Esophagus squamous epithelium (tissue), 5 donors: ENCODE data around the gene NDST1. TPM values are rescaled to one million over a fixed set of nuclear protein-coding genes. Genes with fewer than 3 reads are reported as not detected.

ENCODE experiments used
- DNase-seq: peaks from one replicate; lab custom pipeline; 2025; lab: John Stamatoyannopoulos, UW
- H3K27ac ChIP-seq, 4 donors: fragments of 200-600 bp; sonication (generic); one replicate each; pipeline ENCODE4 v1.5.1; 2016 to 2019; ENCODE audit warnings: mild to moderate bottlenecking in 1 of 4
- H3K27me3 ChIP-seq, 4 donors: fragments of 200-600 bp; sonication (generic); 1 replicate in 3 of 4; 2 replicates in 1 of 4; pipeline versions ENCODE4 v1.5.1 to v1.6.0; 2017 to 2021; ENCODE audit warnings: antibody characterized with exemption in 1 of 4
- H3K36me3 ChIP-seq, 3 donors: fragments of 200-600 bp; sonication (generic); one replicate each; pipeline ENCODE4 v1.5.1; 2016 to 2019
- H3K4me1 ChIP-seq, 3 donors: fragments of 200-600 bp; sonication (generic); one replicate each; pipeline ENCODE4 v1.5.1; 2017 to 2019
- H3K4me3 ChIP-seq, 4 donors: fragments of 200-600 bp; sonication (generic); 1 replicate in 3 of 4; 2 replicates in 1 of 4; pipeline ENCODE4 v1.5.1; 2016 to 2019; ENCODE audit warnings: mild to moderate bottlenecking in 2 of 4, moderate library complexity in 1 of 4
- H3K9me3 ChIP-seq, 3 donors: fragments of 200-600 bp; sonication (generic); one replicate each; pipeline ENCODE4 v1.5.1; 2016 to 2019
- POLR2A ChIP-seq, 4 donors: fragments of 450-650 bp; IDR thresholded peaks; one replicate each; pipeline ENCODE4 v1.6.1; 2017; ENCODE audit warnings: antibody characterized with exemption in 4 of 4, mild to moderate bottlenecking in 4 of 4, moderate library complexity in 3 of 4
- WGBS, 2 donors: methylation state at CpG; one replicate each; pipeline ENCODE4 v1.1.5; 2018; 5-methylcytosine and 5-hydroxymethylcytosine counted together
- intact Hi-C: fragments of 100-400 bp; cut with DNase I; formaldehyde crosslinking; loops from one replicate; pipeline ENCODE4 v1.15.0; 2022
- total RNA-seq, 4 donors: library from RNA; depleted of rRNA; stranded (reverse); fragments of >200 nt; gene quantifications; one replicate each; pipeline ENCODE4 v1.1.0, GENCODE V29; 2016
- TF ChIP-seq, protein P1 (sequence below), 6 experiments: fragments of 450-650 bp in 4 of 6; fragments of 200-600 bp in 2 of 6; sonication (generic) in 2 of 6; IDR thresholded peaks; one replicate each; pipeline ENCODE4 v1.5.1; 2016 to 2019; ENCODE audit warnings: antibody characterized with exemption in 6 of 6, mild to moderate bottlenecking in 4 of 6, moderate library complexity in 4 of 6
- donor health status: DM: yes; HTN: yes; CAD: no.

Gene NDST1
- total RNA-seq, 4 donors from 2014 or later: 76.5 to 205 (median 118) TPM

DNA sequence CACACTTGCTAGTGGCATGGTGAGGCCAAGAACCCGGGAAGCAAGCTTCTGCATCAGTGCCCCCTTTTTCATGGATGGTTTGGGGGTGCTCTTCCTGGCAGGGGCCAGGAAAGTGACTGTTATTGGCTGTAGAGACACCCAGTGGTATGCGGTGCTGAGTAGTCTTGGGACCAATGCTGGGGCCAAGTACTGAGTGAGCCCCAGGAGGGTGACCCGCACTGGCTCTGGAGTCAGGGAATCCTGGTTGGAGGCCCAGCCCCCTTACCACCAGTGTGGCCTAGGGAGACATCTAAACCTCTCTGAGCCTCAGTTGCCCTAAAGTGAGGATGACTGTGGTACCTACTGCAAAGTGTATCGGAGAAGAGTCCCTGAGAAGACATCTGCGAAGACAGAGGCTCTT lies 91.3 kb downstream of the NDST1 start:
- H3K27me3 ChIP-seq: no peaks in the 10 kb centered on the region
- DNase-seq: no peak
- H3K4me1 ChIP-seq: peaks cover 16 to 69% (median 44%) of the 10 kb centered on the region in 3 donors
- WGBS, 2 donors: 68 to 78% methylated on average over 2 to 3 of the region's 5 CpGs
- H3K9me3 ChIP-seq: no peaks in the 10 kb centered on the region
- no peaks in the 10 kb centered on the region for H3K36me3 ChIP-seq
- H3K4me3 ChIP-seq: no peak overlapping the region
- peak overlapping the region in 3 of 4 donors; percentile 25 to 60 (median 46) for H3K27ac ChIP-seq
- TF ChIP-seq POLR2A (IDR thresholded peaks at IDR 0.05): no peak
- TF ChIP-seq, protein P1, sequence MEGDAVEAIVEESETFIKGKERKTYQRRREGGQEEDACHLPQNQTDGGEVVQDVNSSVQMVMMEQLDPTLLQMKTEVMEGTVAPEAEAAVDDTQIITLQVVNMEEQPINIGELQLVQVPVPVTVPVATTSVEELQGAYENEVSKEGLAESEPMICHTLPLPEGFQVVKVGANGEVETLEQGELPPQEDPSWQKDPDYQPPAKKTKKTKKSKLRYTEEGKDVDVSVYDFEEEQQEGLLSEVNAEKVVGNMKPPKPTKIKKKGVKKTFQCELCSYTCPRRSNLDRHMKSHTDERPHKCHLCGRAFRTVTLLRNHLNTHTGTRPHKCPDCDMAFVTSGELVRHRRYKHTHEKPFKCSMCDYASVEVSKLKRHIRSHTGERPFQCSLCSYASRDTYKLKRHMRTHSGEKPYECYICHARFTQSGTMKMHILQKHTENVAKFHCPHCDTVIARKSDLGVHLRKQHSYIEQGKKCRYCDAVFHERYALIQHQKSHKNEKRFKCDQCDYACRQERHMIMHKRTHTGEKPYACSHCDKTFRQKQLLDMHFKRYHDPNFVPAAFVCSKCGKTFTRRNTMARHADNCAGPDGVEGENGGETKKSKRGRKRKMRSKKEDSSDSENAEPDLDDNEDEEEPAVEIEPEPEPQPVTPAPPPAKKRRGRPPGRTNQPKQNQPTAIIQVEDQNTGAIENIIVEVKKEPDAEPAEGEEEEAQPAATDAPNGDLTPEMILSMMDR (IDR thresholded peaks at IDR 0.05): no peak
- intact Hi-C loops: no loop called here

DNA sequence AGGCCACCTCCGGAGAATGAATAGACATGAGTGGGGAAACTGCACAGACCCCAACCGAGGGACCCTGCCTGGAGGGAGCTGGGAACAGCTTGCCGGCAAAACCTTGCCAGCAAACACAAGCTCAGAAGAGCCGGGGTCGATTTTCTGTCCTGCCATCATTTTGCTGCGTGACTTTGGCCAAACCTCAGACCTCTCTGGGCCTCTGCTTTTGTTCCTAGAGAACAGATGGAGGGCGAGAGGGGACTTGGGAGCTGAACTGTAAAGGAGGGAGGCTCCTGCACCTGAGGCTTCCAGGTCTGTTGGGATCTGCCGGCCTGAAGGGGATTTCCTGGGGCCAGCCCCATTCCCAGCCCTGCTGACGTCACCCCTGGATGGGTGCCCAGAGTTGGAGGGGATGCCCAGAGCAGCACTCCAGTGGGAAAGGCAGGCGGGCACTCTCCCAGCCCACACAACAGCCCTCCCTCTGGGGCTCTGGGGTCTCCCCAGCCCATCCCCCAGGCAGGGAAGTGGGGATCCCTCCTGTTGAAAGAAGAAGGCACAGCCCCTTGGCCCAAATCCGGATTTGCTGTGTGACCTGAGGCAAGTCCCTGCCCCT lies 92.1 kb downstream of the NDST1 start:
- no peak for DNase-seq
- intact Hi-C loops: no loop called here
- H3K4me3 ChIP-seq: no peak overlapping the region
- no peak for TF ChIP-seq POLR2A (IDR thresholded peaks at IDR 0.05)
- TF ChIP-seq, protein P1 (IDR thresholded peaks at IDR 0.05): no peak
- peaks cover 16 to 63% (median 44%) of the 10 kb centered on the region in 3 donors for H3K4me1 ChIP-seq
- H3K36me3 ChIP-seq: no peaks in the 10 kb centered on the region
- WGBS, 2 donors: 27 to 69% methylated on average over 3 to 7 of the region's 11 CpGs
- no peaks in the 10 kb centered on the region for H3K27me3 ChIP-seq
- no peaks in the 10 kb centered on the region for H3K9me3 ChIP-seq
- H3K27ac ChIP-seq: peak overlapping the region; percentile 0 to 72 (median 58)

DNA sequence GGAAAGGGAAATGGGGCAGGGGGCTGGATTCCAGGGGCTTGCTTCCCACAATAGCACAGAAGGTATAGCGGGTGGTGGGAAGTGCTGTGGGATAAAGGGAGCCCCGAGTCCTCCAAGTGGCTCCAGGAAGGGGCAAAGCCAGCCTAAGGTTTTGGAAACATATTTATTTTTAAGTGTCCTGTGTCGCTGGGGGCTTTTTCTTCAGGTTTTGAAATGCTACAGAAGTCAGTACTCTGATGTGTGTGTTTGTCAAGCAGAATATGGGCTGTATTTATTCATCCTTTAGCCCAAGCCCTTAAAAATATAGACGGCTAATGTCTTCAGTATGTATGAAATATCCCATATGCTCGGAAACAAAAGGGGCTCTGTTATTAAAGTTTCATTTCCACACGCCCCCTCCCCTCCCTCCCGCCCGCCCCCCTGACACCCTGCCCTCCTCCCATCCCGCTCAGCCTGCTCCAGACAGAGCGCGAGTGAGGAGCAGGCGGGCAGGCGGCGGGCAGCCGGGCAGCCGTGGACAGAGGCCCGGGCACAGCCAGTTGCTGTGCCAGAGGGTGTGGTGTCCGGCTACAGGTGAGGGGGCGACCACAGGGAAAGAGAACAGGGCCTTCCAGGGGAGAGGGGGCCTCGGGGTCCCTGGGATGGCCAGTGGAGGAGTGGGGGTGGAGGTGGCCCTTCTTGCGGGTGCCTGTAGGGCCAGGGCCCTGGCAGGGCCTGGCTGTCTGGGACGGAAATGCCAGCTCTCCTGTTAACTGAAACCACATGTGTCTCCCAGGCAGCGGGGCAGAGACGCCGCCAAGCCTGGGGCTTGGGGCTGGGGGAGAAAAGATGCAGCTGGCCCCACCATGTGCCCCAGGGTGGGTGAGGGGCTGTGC lies 92.9 kb downstream of the NDST1 start:
- H3K4me3 ChIP-seq: no peak overlapping the region
- peak overlapping the region; percentile 0 to 72 (median 58) for H3K27ac ChIP-seq
- peaks cover 16 to 54% (median 41%) of the 10 kb centered on the region in 3 donors for H3K4me1 ChIP-seq
- 31 to 44% methylated on average over 8 to 10 of the region's 25 CpGs for WGBS, 2 donors
- H3K9me3 ChIP-seq: no peaks in the 10 kb centered on the region
- DNase-seq: no peak
- H3K27me3 ChIP-seq: no peaks in the 10 kb centered on the region
- intact Hi-C loops: no loop called here
- no peak for TF ChIP-seq POLR2A (IDR thresholded peaks at IDR 0.05)
- TF ChIP-seq, protein P1 (IDR thresholded peaks at IDR 0.05): no peak
- no peaks in the 10 kb centered on the region for H3K36me3 ChIP-seq

DNA sequence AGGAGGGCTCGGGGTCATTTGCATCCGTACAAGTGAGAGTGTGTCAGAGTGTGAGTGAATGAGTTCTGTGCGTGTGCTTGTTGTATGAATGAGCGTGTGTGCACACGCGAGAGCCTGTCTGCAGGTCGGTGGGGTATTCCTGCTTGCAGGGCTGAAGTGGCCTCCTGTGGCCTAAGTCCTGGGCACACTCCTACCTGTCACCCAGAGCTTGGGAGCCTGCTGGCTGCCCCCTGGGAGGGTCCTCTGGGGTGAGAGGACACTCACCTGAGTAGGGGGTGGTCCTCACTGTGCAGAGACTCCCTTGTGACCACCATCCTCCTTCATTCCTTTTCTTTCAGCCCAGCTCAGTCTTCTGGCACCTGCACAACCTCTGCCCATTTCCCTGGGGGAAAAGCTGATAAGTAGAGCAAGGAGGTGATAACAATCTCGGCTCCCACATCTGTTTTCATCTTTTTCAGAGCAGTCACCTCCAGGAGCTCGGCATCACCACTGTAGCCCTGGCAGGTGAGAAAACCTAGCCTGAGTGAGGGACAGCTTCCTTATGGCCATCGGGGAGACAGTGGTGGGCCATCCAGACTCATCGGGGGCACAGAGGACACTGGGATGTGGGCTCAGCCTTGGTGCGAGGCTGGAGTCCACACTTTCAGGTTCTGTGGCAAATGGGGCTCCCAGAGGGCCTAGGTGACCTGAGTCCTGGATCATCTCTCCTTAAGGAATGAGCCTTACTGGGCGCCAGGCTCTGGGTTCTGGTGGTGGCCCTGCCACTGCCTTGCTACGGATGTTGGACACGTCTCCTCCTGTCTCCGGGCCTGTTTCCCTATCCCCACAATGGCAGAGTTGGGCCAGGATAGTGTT lies 93.8 kb downstream of the NDST1 start:
- TF ChIP-seq POLR2A (IDR thresholded peaks at IDR 0.05): no peak
- TF ChIP-seq, protein P1 (IDR thresholded peaks at IDR 0.05): no peak
- intact Hi-C loops: no loop called here
- Histone ChIP-seq H3K4me1 (peaks cover 16 to 52% (median 41%) of the 10 kb centered on the region in 3 donors), H3K36me3 (no peaks in the 10 kb centered on the region), H3K4me3 (no peak overlapping the region), H3K27ac (peak overlapping the region in 3 of 4 donors; percentile 34 to 72 (median 56)), H3K9me3 (no peaks in the 10 kb centered on the region), H3K27me3 (no peaks in the 10 kb centered on the region)
- 54 to 71% methylated on average over 9 to 13 of the region's 16 CpGs for WGBS, 2 donors
- no peak for DNase-seq
